Posterior cingulate gyrus (tissue), 11 donors: Measurements from ENCODE around the gene MIOX.
A peak's percentile ranks its signal among the peaks of the same experiment; 100 is the strongest.
"Not testable (repeated sequence)": the region's sequence is repeated elsewhere in the genome, so short reads cannot be mapped to it uniquely, and the experiment has no call there.

ENCODE experiments used
- DNase-seq, 10 donors: peaks; one replicate each; pipeline versions ENCODE4 v3.0.0 to v3.0.0-alpha.2; 2020 to 2021; ENCODE audit warnings: mixed read lengths in 3 of 10
- intact Hi-C: fragments of 100-400 bp; cut with DNase I; formaldehyde crosslinking; loops from one replicate; pipeline ENCODE4 v1.15.1; 2023

The MIOX gene

DNA sequence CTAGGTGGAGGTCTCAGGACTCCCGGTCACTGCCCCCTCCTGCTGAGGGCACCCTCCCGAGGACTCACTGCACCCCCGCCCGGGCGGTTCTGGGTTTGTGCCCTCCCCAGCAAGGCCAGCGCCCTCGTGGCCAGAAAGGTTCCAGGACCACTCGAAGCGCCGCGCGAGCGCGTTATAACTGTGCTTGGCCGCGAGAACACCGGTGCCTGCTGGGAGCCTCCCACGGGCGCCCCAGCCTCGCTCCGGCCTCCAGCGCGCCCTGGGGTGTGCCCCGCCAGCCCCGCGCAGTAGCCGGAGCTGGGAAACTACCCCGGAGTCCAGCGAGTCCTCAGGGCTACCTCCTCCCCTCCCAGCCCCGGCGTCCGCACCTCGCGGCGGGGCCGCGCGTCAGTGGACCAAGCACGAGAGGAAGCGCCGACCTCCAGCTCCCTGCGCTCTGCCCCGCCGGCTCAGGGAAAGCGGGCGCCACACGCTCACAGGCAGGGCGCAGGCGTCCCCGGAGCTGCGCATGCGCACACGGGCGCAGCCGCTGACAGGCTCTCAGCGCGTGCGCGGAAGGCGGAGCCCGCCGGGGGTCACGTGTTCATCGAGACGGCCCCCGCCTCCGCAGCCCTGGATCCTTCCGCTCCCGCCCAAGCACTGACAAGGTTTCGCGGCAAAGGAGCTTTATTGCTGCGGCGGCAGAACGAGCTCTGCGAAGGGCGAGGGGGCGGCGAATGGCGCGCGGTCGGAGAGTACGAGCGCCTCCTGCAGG, 38.6 kb downstream of the MIOX start, which contains the start of gene SCO2:
SCO2 (minus strand) TSS at position 495 of the 754 bp plus-strand sequence. CDS start 1,187 bp downstream, outside the sequence.
- peak; percentile 90 to 99 (median 92) for DNase-seq
- intact Hi-C loops, result loop anchor here (1.0 to 2.0 kb wide), 2 partner anchors 16 to 57 kb away; partner anchors contain the start of genes CHKB and NCAPH2

DNA sequence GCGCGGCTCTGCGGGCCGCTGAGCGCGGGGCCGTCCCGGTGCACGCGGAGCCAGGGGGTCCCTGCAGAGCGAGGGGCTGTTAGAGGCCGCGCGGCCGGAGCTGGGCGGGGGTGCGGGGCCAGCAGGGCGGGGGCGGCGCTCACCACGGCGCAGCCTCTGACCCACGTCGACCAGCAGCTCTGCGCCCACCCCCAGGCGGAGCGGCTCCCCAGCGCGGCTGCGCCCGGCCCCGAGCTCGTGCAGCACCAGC, 39.1 kb downstream of the MIOX start:
- DNase-seq, result peak in 4 of 10 donors; percentile 64 to 91 (median 66)
- intact Hi-C loops, result loop anchor here (1.0 to 2.0 kb wide), 3 partner anchors 17 to 57 kb away; partner anchors contain the start of genes CHKB, NCAPH2 and SYCE3

DNA sequence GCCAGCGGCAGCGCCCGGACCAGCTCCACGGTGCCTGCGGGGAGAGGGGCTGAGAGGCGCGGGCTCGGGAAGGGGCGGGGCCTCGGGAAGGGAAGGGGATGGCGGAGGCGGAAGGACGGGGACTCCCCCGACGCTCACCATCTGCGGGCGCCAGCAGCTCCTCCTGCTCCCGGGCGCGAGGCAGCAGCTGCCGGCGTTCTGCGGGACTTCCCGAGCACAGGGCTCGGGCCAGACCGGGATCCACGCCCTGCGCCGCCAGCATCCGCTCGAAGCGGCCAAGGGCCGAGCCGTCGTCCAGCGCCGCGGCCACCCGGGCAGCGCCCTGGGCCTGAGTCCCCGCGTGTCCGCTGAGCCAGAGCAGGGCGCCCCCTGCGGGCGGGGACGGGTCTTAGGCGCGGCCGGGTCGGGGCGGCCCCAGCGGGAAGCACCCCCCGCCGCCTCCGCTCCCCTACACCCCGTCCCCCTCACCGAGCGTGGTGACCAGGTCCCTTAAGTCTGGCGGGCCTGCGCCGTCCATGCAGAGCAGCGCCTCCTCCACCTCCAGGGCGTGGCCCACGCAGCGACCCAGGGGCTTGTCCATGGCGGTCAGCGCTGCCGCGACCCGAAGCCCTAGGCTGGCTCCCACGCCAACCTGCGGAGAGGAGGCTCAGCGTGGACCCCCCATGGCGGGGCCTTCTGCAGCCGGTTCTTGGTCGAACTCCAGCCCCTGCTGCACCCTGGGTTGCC, 39.6 kb downstream of the MIOX start:
- intact Hi-C loops, result loop anchor here (2.0 kb wide), 1 partner anchor 37 kb away; the partner anchor contains the start of gene SYCE3
- peak in 8 of 10 donors; percentile 47 to 95 (median 68) for DNase-seq

DNA sequence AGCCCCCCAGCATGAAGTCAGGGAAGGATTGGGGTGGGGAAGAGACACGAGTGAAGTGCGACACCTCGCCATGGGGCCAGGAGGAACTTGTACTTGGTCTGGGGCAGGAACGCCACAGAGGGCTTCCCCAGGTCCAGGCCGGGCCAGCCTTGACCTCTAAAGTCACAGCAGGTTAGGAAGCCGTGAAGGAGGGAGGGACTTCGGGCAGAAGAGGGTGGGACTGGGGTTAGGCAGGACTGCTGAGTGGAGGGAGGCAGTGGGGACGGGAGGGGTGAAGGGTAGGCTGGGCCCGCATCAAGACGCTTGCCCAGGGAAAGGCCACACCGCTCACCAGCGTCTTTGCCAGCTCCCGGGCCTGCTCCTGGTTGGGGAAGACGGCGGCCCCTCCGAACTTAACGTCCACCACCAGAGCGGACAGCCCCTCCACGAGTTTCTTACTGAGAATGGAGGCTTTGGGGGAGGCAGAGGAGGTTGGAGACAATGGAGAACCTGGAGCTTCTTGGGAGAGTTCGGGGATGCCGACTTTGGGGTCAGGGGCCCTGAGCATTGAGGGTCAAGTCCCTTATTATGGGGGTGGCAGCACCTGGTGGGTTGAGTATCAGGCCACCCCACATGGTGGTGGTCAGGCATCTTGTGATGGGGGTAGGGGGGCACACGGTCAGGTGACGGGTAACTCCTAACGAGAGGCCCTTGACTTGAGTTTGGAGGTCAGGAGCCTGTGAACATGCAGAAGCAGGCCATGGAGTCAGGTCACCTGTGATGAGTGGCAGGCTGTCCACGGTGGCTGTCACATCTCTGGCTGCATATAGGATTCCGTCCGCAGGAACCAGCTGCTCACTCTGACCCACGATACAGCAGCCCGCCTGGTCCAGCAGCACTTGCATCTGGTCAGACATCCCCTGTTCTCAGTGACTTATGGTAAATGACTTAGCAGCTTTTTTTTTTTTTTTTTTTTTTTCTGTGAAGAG, 40.5 kb downstream of the MIOX start:
- intact Hi-C loops, result loop anchor here (2.0 kb wide), 1 partner anchor 36 kb away; the partner anchor contains the start of gene SYCE3
- DNase-seq, result peak in 3 of 10 donors; percentile 22 to 88 (median 87)

DNA sequence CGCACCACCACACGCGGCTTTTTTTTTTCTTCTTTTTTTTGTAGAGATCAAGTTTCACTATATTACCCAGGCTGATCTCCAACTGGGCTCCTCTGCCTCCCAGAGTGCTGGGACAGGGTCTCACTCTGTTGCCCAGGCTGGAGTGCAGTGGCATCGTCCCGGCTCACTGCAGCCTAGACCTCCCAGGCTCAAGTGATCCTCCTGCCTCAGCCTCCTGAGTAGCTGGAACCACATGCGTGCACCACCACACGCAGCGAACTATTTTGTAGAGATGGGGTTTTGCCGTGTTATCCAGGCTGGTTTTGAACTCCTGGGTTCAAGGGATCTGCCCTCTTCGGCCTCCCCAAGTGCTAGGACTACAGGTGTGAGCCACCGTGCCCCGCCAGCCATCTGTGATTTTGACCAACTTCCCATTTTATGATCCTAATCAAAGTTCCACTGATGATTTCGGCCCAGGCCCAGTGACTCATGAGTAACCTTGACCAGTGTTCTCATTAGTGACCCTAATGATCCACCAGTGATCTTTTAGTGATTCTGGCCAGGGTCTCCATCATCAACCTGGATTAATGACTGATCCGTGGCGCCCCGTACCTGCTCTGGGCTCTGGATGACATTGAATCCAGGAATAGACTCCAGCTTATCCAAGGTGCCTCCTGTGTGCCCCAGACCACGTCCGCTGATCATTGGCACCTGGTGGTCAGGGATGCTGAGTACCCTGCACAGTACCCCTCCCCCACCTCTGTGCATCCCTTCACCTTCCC, 41.4 kb downstream of the MIOX start:
- intact Hi-C loops, result loop anchor here (2.0 kb wide), 1 partner anchor 35 kb away; the partner anchor contains the start of gene SYCE3
- peak in 2 of 10 donors; percentile 22 to 55 for DNase-seq

DNA sequence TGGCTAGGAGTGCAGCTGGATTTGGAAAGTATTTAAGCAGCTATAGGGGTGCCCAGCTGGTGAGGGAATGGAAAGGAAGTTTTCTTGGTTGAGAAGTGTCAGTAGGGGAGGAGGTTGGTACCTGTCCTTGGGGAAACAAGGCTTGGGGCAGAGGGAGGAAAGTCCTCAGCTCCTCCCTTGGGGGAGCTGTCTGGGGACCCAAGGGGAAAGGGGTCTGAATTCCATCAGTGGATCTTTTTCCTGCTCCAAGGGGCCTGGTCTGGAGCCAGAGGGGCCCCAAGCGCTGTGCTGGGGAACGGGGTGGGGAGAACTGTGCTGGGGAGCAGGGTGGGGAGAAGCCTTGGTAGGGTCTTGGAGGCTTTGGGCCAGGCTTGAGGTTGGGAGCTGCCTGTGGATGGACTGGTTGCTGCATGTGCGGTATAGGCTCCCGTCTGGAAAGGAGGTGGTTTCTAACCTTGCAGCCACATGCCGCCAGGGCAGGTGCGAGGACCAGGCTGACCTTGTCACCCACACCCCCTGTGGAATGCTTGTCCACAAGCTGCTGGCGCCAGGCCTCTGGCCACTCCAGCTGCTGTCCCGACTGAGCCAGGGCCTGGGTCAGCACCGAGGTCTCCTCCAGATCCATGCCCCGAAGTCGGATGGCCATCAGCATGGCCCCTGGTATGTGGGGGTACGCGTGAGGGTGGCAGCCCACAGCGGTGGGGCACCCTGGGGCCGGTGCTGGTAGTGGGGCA, 42.2 kb downstream of the MIOX start:
- peak in 2 of 10 donors; percentile 40 to 78 for DNase-seq

DNA sequence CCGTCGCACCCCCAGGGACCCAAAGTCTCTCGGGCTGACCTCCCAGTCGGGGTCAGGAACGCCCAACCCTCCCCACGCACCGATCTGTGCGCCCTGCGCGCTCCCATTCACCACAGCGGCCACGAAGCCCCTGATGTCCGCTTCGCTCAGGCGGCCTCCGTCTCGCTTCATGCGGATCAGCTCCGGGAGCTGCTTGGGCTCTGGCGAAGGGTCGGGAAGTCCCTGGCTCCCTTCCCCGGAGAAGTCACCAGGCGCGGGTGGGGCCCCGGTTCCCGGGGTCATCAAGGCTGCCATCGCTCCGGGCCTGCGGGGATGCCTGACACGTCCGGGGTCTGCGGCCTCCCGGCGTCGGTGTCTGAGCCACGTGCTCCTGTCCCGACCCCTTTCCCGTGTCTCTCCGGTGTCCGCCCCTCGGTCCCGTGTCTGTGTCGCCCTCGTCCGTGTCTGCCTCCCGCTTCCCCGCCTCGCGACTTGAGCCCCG, 42.8 kb downstream of the MIOX start:
- peak in 1 of 10 donors; percentile 83 for DNase-seq
- intact Hi-C loops, result no loop called here

More for the DNA sequence above, 42.2 kb downstream of the MIOX start:
- intact Hi-C loops, result no loop called here

DNA sequence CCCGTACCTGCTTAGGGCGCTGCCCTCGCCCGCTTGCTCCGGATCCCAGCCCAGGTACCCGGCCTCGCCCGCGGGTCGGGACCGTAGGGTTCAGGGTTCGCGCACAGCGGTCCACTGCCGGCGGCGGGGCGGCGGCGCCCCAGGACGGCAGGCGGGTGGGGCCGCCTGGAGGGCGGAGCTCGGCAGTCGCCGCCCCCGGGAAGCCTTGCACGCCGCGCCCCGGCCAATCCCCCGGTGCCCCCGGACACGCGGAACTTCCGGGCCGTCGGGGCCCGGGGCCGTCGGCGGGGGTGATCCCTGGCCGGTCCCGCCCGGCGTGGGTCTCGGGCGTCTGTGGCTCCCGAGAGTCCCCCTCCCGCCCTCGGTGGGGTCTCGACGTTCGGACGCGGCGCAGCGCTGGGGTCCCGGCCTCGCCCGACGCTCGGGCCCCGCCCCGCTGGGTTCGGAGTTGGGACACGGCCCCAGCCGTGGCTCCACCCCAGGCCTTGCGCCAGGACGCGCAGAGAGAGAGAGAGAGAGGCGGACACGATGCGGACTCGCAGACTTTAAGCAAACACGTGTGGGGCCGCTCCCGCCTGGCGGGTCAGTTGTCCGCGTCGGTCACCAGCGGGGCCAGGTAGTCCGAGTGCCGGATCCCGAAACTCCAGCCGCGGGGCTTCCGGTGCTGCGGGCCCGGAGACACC, 43.4 kb downstream of the MIOX start, which contains the start of gene TYMP:
TYMP (minus strand) TSS at position 116 of the 683 bp plus-strand sequence. CDS start 303 bp downstream, outside the sequence.
- intact Hi-C loops, result no loop called here
- peak in 1 of 10 donors; percentile 87 for DNase-seq

DNA sequence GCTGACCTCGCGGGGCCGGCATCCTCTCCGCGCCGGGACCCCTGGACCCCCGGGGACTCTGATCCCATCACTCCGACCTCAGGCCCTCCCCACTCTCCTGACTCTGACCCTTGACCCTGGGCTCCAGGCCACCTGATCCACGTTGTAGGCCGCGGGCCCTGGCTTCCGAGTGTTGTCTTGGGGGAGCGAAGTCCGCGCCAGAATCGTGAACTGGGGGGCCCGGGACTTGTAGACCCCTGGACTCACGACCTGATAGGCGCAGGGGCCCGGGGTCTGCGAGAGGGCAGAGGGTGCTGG, 43.9 kb downstream of the MIOX start:
- DNase-seq, result no peak
- intact Hi-C loops, result no loop called here

DNA sequence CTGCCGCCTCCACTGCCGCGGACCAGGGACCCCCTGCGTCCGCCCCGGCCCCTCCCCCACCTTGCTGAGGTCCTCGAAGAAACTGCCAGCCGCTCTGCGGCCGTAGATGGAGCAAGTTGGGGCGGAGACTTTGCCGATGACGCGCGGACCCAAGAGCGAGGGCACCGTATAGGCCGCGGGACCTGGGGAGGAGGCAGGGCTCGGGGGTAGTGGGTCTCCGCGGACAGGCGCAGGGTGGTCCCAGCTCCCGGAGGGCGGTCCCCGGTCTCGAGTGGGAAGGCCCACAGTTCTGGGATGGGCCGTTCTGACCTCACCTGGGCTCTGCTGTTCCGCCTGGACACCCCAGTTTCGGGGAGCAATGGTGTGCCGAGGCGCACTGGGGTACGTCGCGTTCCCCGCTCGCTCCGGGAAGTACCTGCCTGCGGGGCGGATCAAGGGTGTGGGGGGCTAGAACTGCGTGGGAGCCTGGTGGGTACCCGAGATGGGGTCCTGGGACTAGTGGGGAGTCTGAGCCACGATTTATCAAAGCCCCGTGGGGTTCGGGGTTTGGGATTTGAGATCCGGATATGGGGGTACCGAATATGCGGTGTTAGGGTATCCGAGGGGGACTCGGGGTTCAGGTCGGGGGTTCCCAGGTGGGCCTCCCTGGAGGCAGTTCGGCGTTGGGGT, 44.4 kb downstream of the MIOX start:
- intact Hi-C loops, result no loop called here
- peak in 2 of 10 donors; percentile 72 to 81 for DNase-seq

DNA sequence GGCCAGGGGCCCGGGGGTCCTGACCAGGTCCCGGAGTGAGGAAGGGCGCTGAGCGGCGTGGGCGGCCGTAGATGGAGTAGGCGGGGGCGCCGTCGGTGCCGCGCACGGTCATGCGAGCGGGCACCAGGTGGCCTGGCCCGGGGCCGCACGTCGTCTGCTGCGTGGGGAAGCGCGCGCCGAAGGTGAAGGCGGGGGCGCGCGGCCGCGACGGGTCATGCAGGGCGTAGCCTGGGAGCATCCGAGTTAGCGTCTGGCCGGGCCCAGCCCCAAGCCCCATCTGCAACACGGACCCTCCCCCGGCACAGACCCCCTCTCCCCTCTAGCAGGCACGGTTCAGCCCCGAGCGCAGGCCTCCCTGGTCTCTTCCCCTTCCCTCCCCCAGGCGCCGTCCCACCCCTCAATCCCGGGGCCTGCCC, 44.9 kb downstream of the MIOX start:
- peak in 2 of 10 donors; percentile 77 to 79 for DNase-seq
- intact Hi-C loops, result no loop called here

DNA sequence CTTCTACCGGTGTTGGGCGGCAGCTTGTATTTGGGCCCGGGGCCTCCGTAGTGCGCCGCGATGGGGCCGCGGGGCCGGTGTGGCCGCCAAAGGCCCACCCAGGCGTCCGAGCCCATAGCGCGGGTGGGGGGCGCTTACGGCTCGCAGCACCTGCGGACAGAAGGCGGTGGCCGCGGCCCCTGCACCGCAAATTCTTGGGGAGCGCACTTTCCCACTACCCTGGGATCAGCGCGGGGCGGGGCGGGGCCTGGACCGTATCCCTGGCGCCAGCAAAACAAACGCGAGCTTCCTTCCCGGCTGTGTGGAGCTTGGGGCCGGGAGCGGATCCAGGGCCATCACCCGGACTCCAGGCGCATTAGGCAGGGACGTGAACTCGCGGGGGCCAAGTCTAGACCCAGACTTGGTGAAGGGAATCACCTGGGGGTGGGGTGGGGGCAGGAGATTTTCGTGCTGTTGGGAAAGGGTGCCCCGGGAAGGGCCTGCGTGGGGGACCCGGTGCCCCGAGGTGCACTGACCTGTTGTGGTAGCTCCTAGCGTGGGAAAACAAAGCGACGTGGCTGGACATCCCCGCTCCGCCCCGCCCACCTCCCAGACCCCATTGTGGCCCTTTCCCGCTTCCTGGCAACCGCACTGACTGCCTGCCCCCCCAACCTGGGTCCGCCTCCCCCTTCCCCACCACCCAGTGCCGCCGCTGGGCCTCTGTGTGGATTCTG, 45.5 kb downstream of the MIOX start:
- DNase-seq, result peak in 2 of 10 donors; percentile 64 to 88
- intact Hi-C loops, result no loop called here

DNA sequence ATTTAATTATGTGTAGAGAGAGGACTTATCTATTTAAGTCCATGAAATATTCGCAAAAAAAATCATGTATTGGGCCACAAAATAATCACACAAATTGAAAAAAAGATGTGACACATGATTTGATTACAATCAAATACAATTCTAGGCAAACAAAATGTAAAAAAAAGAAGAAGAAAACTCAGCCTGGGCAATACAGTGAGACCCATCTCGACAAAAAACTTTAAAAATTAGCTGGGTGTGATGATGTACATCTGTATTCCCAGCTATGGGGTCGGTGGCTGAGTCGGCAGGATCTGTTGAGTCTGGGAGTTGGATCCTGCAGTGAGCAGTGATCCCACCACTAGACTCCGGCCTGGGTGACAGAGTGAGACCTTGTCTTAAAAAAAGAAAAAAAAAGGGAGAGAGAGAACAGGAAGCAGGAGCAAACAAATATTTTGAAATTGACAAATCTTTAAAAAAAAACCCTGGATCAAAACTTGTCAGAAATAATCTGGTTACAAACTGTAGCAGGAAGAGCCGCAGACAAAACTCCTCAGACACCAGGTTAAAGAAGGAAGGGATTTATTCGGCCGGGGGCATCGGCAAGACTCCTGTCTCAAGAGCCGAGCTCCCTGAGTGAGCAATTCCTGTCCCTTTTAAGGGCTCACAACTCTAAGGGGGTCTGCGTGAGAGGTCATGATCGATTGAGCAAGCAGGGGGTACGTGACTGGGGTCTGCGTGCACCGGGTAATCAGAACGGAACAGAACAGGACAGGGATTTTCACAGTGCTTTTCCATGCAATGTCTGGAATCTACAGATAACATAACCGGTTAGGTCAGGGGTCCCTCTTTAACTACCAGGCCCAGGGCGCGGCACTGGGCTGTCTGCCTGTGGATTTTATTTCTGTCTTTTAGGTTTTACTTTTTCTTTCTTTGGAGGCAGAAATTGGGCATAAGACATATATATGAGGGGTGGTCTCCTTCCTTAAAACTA, 46.5 kb downstream of the MIOX start:
- peak in 2 of 10 donors; percentile 33 to 81 for DNase-seq
- intact Hi-C loops, result no loop called here

DNA sequence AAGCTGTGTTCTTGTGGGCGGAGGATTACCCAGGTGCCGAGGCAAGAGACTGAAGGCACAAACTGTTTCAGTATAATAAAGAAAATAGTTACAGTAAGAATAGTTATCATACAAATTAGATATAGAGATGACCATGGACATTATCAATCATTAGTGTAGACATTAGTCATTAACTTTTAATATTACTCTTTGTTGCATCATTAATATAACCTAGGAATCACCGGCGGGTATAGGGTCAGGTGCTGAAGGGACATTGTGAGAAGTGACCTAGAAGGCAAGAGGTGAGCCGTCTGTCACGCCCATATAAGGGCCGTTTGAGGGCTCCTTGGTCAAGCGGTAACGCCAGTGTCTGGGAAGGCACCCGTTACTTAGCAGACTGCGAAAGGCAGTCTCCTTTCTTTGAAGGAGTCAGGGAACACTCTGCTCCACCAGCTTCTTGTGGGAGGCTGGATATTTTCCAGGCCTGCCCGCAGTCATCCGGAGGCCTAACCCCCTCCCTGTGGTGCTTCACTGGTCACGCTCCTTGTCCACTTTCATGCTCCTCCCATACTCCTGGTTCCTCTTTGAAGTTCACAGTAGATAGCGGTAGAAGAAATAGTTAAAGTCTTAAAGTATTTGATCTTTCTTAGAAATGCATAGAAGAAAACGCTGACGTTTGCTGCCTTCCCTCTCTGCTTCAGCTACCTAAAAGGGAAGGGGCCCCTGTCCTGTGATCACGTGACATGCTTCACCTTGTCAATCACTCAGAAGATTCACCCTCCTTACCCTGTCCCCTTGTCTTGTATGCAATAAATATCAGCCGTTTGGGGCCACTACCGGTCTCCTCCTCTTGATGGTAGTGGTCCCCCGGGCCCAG, 47.4 kb downstream of the MIOX start:
- intact Hi-C loops, result not testable (repeated sequence)
- peak in 2 of 10 donors; percentile 31 to 80 for DNase-seq

DNA sequence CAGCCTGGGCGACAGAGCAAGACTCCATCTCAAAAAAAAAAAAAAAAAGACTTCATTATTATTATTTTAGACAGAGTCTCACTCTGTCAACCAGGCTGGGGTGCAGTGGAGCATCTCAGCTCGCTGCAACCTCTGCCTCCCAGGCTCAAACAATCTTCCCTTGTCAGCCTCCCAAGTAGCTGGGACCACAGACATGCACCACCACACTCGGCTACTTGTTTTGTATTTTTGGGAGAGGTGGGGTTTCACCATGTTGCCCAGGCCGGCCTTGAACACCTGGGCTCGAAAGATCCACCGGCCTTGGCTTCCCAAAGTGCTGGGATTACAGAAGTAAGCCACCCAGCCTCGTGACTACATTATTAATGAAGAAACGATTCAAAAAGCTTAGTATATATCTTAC, 48.5 kb downstream of the MIOX start:
- intact Hi-C loops, result no loop called here
- peak in 1 of 10 donors; percentile 1 for DNase-seq
